B cell (primary cell): Measurements from ENCODE around the gene TAS2R16. TPM values are rescaled to one million over a fixed set of nuclear protein-coding genes. Genes with fewer than 3 reads are reported as not detected.

ENCODE experiments used
- ATAC-seq: fragments of 200-7000 bp; cut with Tn5 transposase; one replicate; pipeline ENCODE4 v1.10.0; 2021; ENCODE audit warnings: low read depth, mild to moderate bottlenecking, moderate number of reproducible peaks, moderate library complexity
- CTCF ChIA-PET: fragments of 350-600 bp; sonication (Branson Sonifier 250); formaldehyde crosslinking; loops from one replicate; lab custom pipeline; 2021; ENCODE audit warnings: antibody characterized with exemption, inconsistent platforms; lab: Charles Lee
- POLR2A ChIA-PET: fragments of 350-600 bp; sonication (Branson Sonifier 250); formaldehyde crosslinking; loops from one replicate; lab custom pipeline; 2021; ENCODE audit warnings: antibody characterized with exemption; lab: Charles Lee
- DNase-seq: peaks from one replicate; pipeline ENCODE4 v3.0.0; 2013
- H2AFZ ChIP-seq: 2 replicates; pipeline ENCODE4 v1.6.1; 2012; ENCODE audit warnings: mild to moderate bottlenecking, low read depth, low read length; ENCODE audit not compliant: insufficient read depth, poor library complexity, severe bottlenecking
- H3K27ac ChIP-seq, 2 donors: 1 replicate in 1 of 2; 2 replicates in 1 of 2; pipeline ENCODE4 v1.5.1; 2012 to 2013; ENCODE audit warnings: low read length in 2 of 2, mild to moderate bottlenecking in 2 of 2, moderate library complexity in 1 of 2
- H3K27me3 ChIP-seq, 4 experiments: fragments of 200-600 bp in 1 of 4; sonication (generic) in 1 of 4; replicated peaks in 1 of 4; 1 replicate in 2 of 4; 2 replicates in 2 of 4; pipeline versions ENCODE4 v1.6.1 to v1.7.0; 2013 to 2016; ENCODE audit warnings: low read length in 3 of 4, mild to moderate bottlenecking in 2 of 4, mixed read lengths in 1 of 4, moderate library complexity in 1 of 4; ENCODE audit not compliant: insufficient read depth in 4 of 4, control insufficient read depth in 3 of 4; ENCODE audit errors: control extremely low read depth in 1 of 4
- H3K36me3 ChIP-seq, 2 experiments: replicated peaks in 1 of 2; 1 replicate in 1 of 2; 2 replicates in 1 of 2; pipeline versions ENCODE4 v1.6.1 to v1.7.1; 2013; ENCODE audit warnings: low read length in 1 of 2; ENCODE audit not compliant: insufficient read depth in 2 of 2, control insufficient read depth in 1 of 2; ENCODE audit errors: control extremely low read depth in 1 of 2, extremely low read depth in 1 of 2
- H3K4me1 ChIP-seq, 2 donors: fragments of 200-600 bp in 1 of 2; sonication (generic) in 1 of 2; 1 replicate in 1 of 2; 2 replicates in 1 of 2; pipeline versions ENCODE4 v1.5.1 to v1.6.1; 2013 to 2017; ENCODE audit warnings: low read length in 2 of 2; ENCODE audit not compliant: control insufficient read depth in 2 of 2, insufficient read depth in 2 of 2
- H3K4me2 ChIP-seq: replicated peaks from 2 replicates; pipeline ENCODE3; 2012; ENCODE audit warnings: mild to moderate bottlenecking, low read depth, low read length; ENCODE audit not compliant: poor library complexity, severe bottlenecking
- H3K4me3 ChIP-seq, 5 experiments: fragments of 200-600 bp in 1 of 5; sonication (generic) in 1 of 5; 1 replicate in 3 of 5; 2 replicates in 2 of 5; pipeline versions ENCODE4 v1.5.1 to v1.7.0; 2011 to 2016; ENCODE audit warnings: low read length in 4 of 5, mild to moderate bottlenecking in 4 of 5, low read depth in 2 of 5, control low read depth in 1 of 5, moderate library complexity in 1 of 5; ENCODE audit not compliant: insufficient read depth in 1 of 5; ENCODE audit errors: control extremely low read depth in 1 of 5, extremely low read depth in 1 of 5
- H3K79me2 ChIP-seq: fragments of 200-600 bp; sonication (generic); one replicate; pipeline ENCODE4 v1.6.0; 2016; ENCODE audit warnings: low read length; ENCODE audit not compliant: control insufficient read depth, insufficient read depth
- H3K9ac ChIP-seq: fragments of 200-600 bp; sonication (generic); 2 replicates; pipeline ENCODE4 v1.6.1; 2017; ENCODE audit warnings: mild to moderate bottlenecking, low read length, moderate library complexity
- H3K9me3 ChIP-seq, 3 donors: one replicate each; pipeline versions ENCODE4 v1.6.1 to v1.7.1; 2013; ENCODE audit warnings: low read length in 2 of 3; ENCODE audit not compliant: control insufficient read depth in 2 of 3, insufficient read depth in 1 of 3; ENCODE audit errors: control extremely low read depth in 1 of 3
- H4K20me1 ChIP-seq: 2 replicates; pipeline ENCODE4 v1.6.0; 2012; ENCODE audit warnings: mild to moderate bottlenecking, low read length; ENCODE audit not compliant: insufficient read depth, control insufficient read depth, poor library complexity, severe bottlenecking
- H3K27ac Mint-ChIP-seq: one replicate; pipeline ENCODE4 v1.8.0; 2021; ENCODE audit warnings: mixed read lengths
- H3K27me3 Mint-ChIP-seq: one replicate; pipeline ENCODE4 v1.8.0; 2021; ENCODE audit warnings: mixed read lengths
- H3K4me1 Mint-ChIP-seq: one replicate; pipeline ENCODE4 v1.8.0; 2021; ENCODE audit warnings: mixed read lengths
- H3K4me3 Mint-ChIP-seq: one replicate; pipeline ENCODE4 v1.8.0; 2021; ENCODE audit warnings: mixed read lengths
- H3K9me3 Mint-ChIP-seq: one replicate; pipeline ENCODE4 v1.8.0; 2022; ENCODE audit warnings: mixed read lengths; ENCODE audit not compliant: insufficient read depth
- EZH2 ChIP-seq: IDR thresholded peaks from 2 replicates; pipeline ENCODE4 v1.6.1; 2012; ENCODE audit warnings: borderline replicate concordance, low read depth, mild to moderate bottlenecking, moderate library complexity, low read length; ENCODE audit not compliant: insufficient read depth, poor library complexity, severe bottlenecking
- intact Hi-C: fragments of 100-400 bp; cut with micrococcal nuclease; formaldehyde crosslinking; loops from one replicate; pipeline ENCODE4 v1.10.0; 2022
- polyA minus RNA-seq: library from RNA; depleted of rRNA, polyadenylated mRNA; stranded (reverse); fragments of >200 nt; gene quantifications from 2 replicates; pipeline ENCODE4 v1.2.3, GENCODE V29; 2012
- polyA plus RNA-seq: library from polyadenylated mRNA; depleted of rRNA; stranded (reverse); fragments of >200 nt; gene quantifications from 2 replicates; pipeline ENCODE4 v1.2.3, GENCODE V29; 2012
- total RNA-seq, 2 donors: library from RNA; stranded (reverse); fragments of 120-200 nt in 1 of 2; gene quantifications; 1 replicate in 1 of 2; 2 replicates in 1 of 2; pipeline versions ENCODE4 v1.2.3 to v1.2.4, GENCODE V29; 2013 to 2022
- TF ChIP-seq, protein P1 (sequence below): fragments of 200-600 bp; IDR thresholded peaks from one replicate; pipeline ENCODE4 v1.8.0; 2022; ENCODE audit warnings: antibody characterized with exemption, mild to moderate bottlenecking

TAS2R16 gene, protein sequence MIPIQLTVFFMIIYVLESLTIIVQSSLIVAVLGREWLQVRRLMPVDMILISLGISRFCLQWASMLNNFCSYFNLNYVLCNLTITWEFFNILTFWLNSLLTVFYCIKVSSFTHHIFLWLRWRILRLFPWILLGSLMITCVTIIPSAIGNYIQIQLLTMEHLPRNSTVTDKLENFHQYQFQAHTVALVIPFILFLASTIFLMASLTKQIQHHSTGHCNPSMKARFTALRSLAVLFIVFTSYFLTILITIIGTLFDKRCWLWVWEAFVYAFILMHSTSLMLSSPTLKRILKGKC
- total RNA-seq: not detected in 2 replicates
- not detected for total RNA-seq (2013)
- polyA plus RNA-seq: not detected in 2 replicates
- polyA minus RNA-seq: not detected in 2 replicates

DNA sequence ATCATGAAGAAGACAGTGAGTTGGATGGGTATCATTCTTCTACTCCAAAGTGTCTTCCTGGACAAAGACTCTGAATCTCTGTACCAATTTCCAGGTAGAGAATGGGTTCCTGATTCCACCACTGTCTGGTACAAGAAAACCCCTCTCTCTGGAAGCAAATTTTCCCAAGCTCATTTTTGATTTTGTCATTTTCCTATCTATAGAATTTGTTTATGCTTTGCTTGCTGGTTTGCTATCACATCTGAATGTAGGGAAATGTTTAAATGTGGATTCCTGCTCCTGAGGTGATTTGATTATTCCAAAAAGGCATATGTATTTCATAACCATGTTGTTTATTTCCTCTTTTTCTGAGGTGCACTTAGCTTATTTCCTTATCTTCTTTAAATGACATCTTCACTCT, at the start of gene TAS2R16:
TSS of gene TAS2R16 (minus strand) at position 101 of the 400 bp plus-strand sequence. CDS start at position 35, 66 bp downstream.
- Histone ChIP-seq H3K9me3 (no peaks in the 10 kb centered on the region), H3K27ac (no peak within 1 kb of the TSS), H3K4me1 (no peaks in the 10 kb centered on the region), H3K79me2 (no peaks in the 10 kb centered on the region), H3K36me3 (no peaks in the 10 kb centered on the region), H3K4me2 (no peak within 1 kb of the TSS), H4K20me1 (no peaks in the 10 kb centered on the region), H3K27me3 (no peaks in the 10 kb centered on the region), H3K9ac (no peak within 1 kb of the TSS), H2AFZ (no peak within 1 kb of the TSS), H3K4me3 (no peak within 1 kb of the TSS)
- TF ChIP-seq, protein P1, sequence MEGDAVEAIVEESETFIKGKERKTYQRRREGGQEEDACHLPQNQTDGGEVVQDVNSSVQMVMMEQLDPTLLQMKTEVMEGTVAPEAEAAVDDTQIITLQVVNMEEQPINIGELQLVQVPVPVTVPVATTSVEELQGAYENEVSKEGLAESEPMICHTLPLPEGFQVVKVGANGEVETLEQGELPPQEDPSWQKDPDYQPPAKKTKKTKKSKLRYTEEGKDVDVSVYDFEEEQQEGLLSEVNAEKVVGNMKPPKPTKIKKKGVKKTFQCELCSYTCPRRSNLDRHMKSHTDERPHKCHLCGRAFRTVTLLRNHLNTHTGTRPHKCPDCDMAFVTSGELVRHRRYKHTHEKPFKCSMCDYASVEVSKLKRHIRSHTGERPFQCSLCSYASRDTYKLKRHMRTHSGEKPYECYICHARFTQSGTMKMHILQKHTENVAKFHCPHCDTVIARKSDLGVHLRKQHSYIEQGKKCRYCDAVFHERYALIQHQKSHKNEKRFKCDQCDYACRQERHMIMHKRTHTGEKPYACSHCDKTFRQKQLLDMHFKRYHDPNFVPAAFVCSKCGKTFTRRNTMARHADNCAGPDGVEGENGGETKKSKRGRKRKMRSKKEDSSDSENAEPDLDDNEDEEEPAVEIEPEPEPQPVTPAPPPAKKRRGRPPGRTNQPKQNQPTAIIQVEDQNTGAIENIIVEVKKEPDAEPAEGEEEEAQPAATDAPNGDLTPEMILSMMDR: no peak
- TF ChIP-seq EZH2: no peak
- H3K9me3 Mint-ChIP-seq: no peaks in the 10 kb centered on the region
- H3K4me3 Mint-ChIP-seq: no peak within 1 kb of the TSS
- H3K4me1 Mint-ChIP-seq: no peaks in the 10 kb centered on the region
- H3K27me3 Mint-ChIP-seq: no peaks in the 10 kb centered on the region
- no peak within 1 kb of the TSS for H3K27ac Mint-ChIP-seq
- CTCF ChIA-PET: no interaction called here
- intact Hi-C loops: no loop called here
- POLR2A ChIA-PET: no interaction called here
- ATAC-seq: no peak
- no peak for DNase-seq

DNA sequence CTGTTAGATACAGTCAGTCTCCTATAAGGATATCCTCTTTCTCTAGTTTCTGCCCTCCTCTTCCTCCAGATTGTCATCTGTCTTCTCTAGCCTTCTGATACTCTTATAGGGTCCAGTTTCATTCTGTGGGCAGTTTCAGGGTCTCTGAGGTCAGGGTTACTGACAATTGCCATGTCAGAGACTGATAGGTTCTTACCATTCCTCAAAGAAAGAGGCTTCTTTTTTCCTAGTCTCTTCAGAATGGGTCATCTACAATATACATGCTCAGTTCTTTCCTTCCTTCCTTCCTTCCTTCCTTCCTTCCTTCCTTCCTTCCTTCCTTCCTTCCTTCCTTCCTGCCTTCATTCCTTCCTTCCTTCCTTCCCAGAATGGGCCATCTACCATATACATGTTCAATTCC, 48.1 kb upstream of the TAS2R16 start:
- intact Hi-C loops: no loop called here
- Histone ChIP-seq H3K4me3 (no peak overlapping the region), H3K27ac (no peak overlapping the region)

More for the DNA sequence above, 48.1 kb upstream of the TAS2R16 start:
- ATAC-seq (no peak), DNase-seq (no peak)
- Histone ChIP-seq H2AFZ (no peak overlapping the region), H3K4me2 (no peak overlapping the region), H3K4me1 (no peaks in the 10 kb centered on the region), H4K20me1 (no peaks in the 10 kb centered on the region), H3K27me3 (no peaks in the 10 kb centered on the region), H3K9me3 (no peaks in the 10 kb centered on the region), H3K79me2 (no peaks in the 10 kb centered on the region), H3K9ac (no peak overlapping the region), H3K36me3 (no peaks in the 10 kb centered on the region)
- no peaks in the 10 kb centered on the region for H3K4me1 Mint-ChIP-seq
- no peak overlapping the region for H3K4me3 Mint-ChIP-seq
- no peak overlapping the region for H3K27ac Mint-ChIP-seq
- CTCF ChIA-PET: no interaction called here
- peaks cover 8% of the 10 kb centered on the region for H3K9me3 Mint-ChIP-seq
- H3K27me3 Mint-ChIP-seq: no peaks in the 10 kb centered on the region
- POLR2A ChIA-PET: no interaction called here
- no peak for TF ChIP-seq EZH2
- TF ChIP-seq, protein P1: no peak
